HepG2 (cell line): ENCODE data around the gene NREP. TPM values are rescaled to one million over a fixed set of nuclear protein-coding genes. Genes with fewer than 3 reads are reported as not detected.

Experiments
- ATAC-seq: fragments of 200-7000 bp; cut with Tn5 transposase; 3 replicates; pipeline ENCODE4 v1.9.1; 2020; ENCODE audit warnings: mild to moderate bottlenecking, moderate library complexity
- BruUV-seq: library from RNA; stranded (reverse); fragments of 400-500 nt; replicated peaks from 2 replicates; lab custom pipeline; 2021; lab: Mats Ljungman, UMichigan
- CTCF ChIA-PET: fragments of 300-600 bp; formaldehyde crosslinking; extraction: SDS; loops from one replicate; lab custom pipeline; 2021; ENCODE audit warnings: low total read pairs, inconsistent platforms, low intra/inter-chr PET ratio; lab: Yijun Ruan, JAX
- POLR2A ChIA-PET: fragments of 350-600 bp; sonication (Branson Sonifier 250); formaldehyde crosslinking; loops from one replicate; lab custom pipeline; 2020; ENCODE audit warnings: antibody characterized with exemption, inconsistent platforms; lab: Yijun Ruan, JAX
- DNase-seq: peaks from one replicate; pipeline ENCODE4 v3.0.0-alpha.2; 2015; ENCODE audit warnings: low spot score
- FAIRE-seq: peaks from 3 replicates; lab custom pipeline; 2011; peaks lifted over from hg19 to GRCh38; lab: Jason Lieb, UNC
- H2AFZ ChIP-seq: one replicate; pipeline ENCODE4 v1.6.1; 2011; ENCODE audit warnings: low read length, inconsistent platforms
- H3K27ac ChIP-seq: fragments of 300-600 bp; 3 replicates; pipeline ENCODE4 v1.8.0; 2011; ENCODE audit warnings: mixed run types, mild to moderate bottlenecking, mixed read lengths, low read length, inconsistent platforms; ENCODE audit not compliant: insufficient read depth; ENCODE audit errors: extremely low read length
- H3K27me3 ChIP-seq, 2 experiments: fragments of 200-600 bp in 1 of 2; 2 replicates in 1 of 2; 3 replicates in 1 of 2; pipeline versions ENCODE4 v1.6.0 to v1.8.0; 2011; ENCODE audit warnings: low read length in 2 of 2, mild to moderate bottlenecking in 2 of 2, moderate library complexity in 2 of 2, inconsistent platforms in 1 of 2; ENCODE audit not compliant: insufficient read depth in 2 of 2, control insufficient read depth in 1 of 2
- H3K36me3 ChIP-seq, 2 experiments: fragments of 200-600 bp in 1 of 2; replicated peaks in 1 of 2; 2 replicates in 1 of 2; 3 replicates in 1 of 2; pipeline versions ENCODE4 v1.5.1 to v1.8.0; 2011; ENCODE audit warnings: low read length in 2 of 2, inconsistent platforms in 1 of 2; ENCODE audit not compliant: insufficient read depth in 2 of 2, control insufficient read depth in 1 of 2
- H3K4me1 ChIP-seq: 2 replicates; pipeline ENCODE4 v1.5.1; 2012; ENCODE audit warnings: low read length, inconsistent platforms; ENCODE audit not compliant: insufficient read depth
- H3K4me2 ChIP-seq: 2 replicates; pipeline ENCODE4 v1.6.0; 2011; ENCODE audit warnings: low read depth, low read length, inconsistent platforms
- H3K4me3 ChIP-seq, 3 experiments: fragments of 200-600 bp in 1 of 3; sonication (generic), shearing (Covaris generic) in 1 of 3; replicated peaks in 1 of 3; 2 replicates each; pipeline ENCODE4 v1.5.1; 2011 to 2016; ENCODE audit warnings: low read length in 3 of 3, inconsistent platforms in 2 of 3, low read depth in 2 of 3, mild to moderate bottlenecking in 2 of 3, control low read depth in 1 of 3, mixed read lengths in 1 of 3; ENCODE audit not compliant: insufficient read depth in 1 of 3
- H3K79me2 ChIP-seq: one replicate; pipeline ENCODE4 v1.6.1; 2011; ENCODE audit warnings: low read length, inconsistent platforms; ENCODE audit not compliant: insufficient read depth
- H3K9ac ChIP-seq: 2 replicates; pipeline ENCODE4 v1.6.0; 2011; ENCODE audit warnings: mild to moderate bottlenecking, low read depth, low read length, inconsistent platforms; ENCODE audit not compliant: insufficient read depth
- H3K9me3 ChIP-seq: 2 replicates; pipeline ENCODE4 v1.5.1; 2012; ENCODE audit warnings: mild to moderate bottlenecking, low read length
- H4K20me1 ChIP-seq: 2 replicates; pipeline ENCODE4 v1.6.0; 2011; ENCODE audit warnings: inconsistent platforms, mild to moderate bottlenecking, low read length, moderate library complexity; ENCODE audit not compliant: insufficient read depth
- KLF13 ChIP-seq: sonication (generic); formaldehyde crosslinking; IDR thresholded peaks from 2 replicates; pipeline ENCODE4 v1.4.0; 2020; ENCODE audit warnings: mild to moderate bottlenecking, missing genetic modification reagents
- THAP11 ChIP-seq: IDR thresholded peaks from 2 replicates; pipeline ENCODE4 v1.6.1; 2016; ENCODE audit warnings: missing biosample characterization, missing genetic modification reagents
- TOPORS ChIP-seq: sonication (generic); formaldehyde crosslinking; IDR thresholded peaks from 2 replicates; pipeline ENCODE4 v1.8.0; 2023; ENCODE audit warnings: mild to moderate bottlenecking, missing genetic modification reagents
- ZBTB39 ChIP-seq: sonication (generic); formaldehyde crosslinking; IDR thresholded peaks from 2 replicates; pipeline ENCODE4 v1.5.0; 2020; ENCODE audit warnings: missing genetic modification reagents
- ZFP1 ChIP-seq: IDR thresholded peaks from 2 replicates; pipeline ENCODE4 v1.6.1; 2016
- ZMAT3 ChIP-seq: sonication (generic); formaldehyde crosslinking; conservative IDR thresholded peaks from 2 replicates; pipeline ENCODE4 v1.7.0; 2021; ENCODE audit warnings: missing genetic modification reagents
- ZNF567 ChIP-seq: sonication (generic); formaldehyde crosslinking; IDR thresholded peaks from 2 replicates; pipeline ENCODE4 v1.8.1; 2023; ENCODE audit warnings: mild to moderate bottlenecking, missing genetic modification reagents, borderline replicate concordance
- ZNF674 ChIP-seq: sonication (generic); formaldehyde crosslinking; IDR thresholded peaks from 2 replicates; pipeline ENCODE4 v1.5.0; 2020; ENCODE audit warnings: low read depth, mild to moderate bottlenecking, missing genetic modification reagents
- WGBS: methylation state at CpG from one replicate; pipeline ENCODE4 v1.1.6; 2017; ENCODE audit warnings: low lambda C conversion rate; 5-methylcytosine and 5-hydroxymethylcytosine counted together
- in situ Hi-C: cut with HindIII; loops from 2 replicates; pipeline ENCODE4 v1.10.0; 2017; ENCODE audit warnings: low pct_unique_long_range_greater_than_20kb; ENCODE audit not compliant: extremely low pct_ligation_motif_present
- intact Hi-C: fragments of 100-400 bp; cut with micrococcal nuclease; formaldehyde crosslinking; loops from one replicate; pipeline ENCODE4 v1.10.0; 2022; ENCODE audit not compliant: unreplicated experiment
- polyA plus RNA-seq, 8 experiments: library from polyadenylated mRNA; depleted of rRNA in 3 of 8; stranded (reverse) in 7 of 8; unstranded in 1 of 8; fragments of >200 nt; fragmentation: Illumina TruSeq in 4 of 8; extraction: Trizol in 4 of 8; gene quantifications; 2 replicates each; pipeline versions ENCODE4 v1.2.1 to v1.2.3, GENCODE V29; 2011 to 2016; ENCODE audit warnings: low read depth in 4 of 8, missing spikeins in 1 of 8, mixed read lengths in 1 of 8; ENCODE audit not compliant: insufficient read depth in 1 of 8
- total RNA-seq, 5 experiments: library from RNA; depleted of rRNA; stranded (reverse); fragments of >200 nt; fragmentation: Illumina TruSeq; extraction: Trizol; gene quantifications; 2 replicates each; pipeline ENCODE4 v1.2.3, GENCODE V29; 2016; ENCODE audit warnings: low read depth in 1 of 5

The NREP gene
- total and polyA plus RNA-seq, 2 of the 13 experiments (the other 11 are each of a cell fraction or from before 2014, with no cell fraction given): 40.5 to 102 TPM

- H3K79me2 ChIP-seq: peaks cover 15% of the 10 kb centered on the region
- H3K4me2 ChIP-seq: no peak overlapping the region
- WGBS: 96% methylated on average over 2 of the region's 2 CpGs
- DNase-seq: no peak
- peaks cover 0 to 6% of the 10 kb centered on the region in 2 experiments; a peak in 1 of 5 replicates for H3K36me3 ChIP-seq
- H3K4me3 ChIP-seq: no peak overlapping the region
- intact Hi-C loops: no loop called here
- no TSS peak for BruUV-seq
- H3K9me3 ChIP-seq: no peaks in the 10 kb centered on the region
- peaks cover 28% of the 10 kb centered on the region for H3K4me1 ChIP-seq
- H4K20me1 ChIP-seq: no peaks in the 10 kb centered on the region
- H2AFZ ChIP-seq: no peak overlapping the region
- in situ Hi-C loops: no loop called here
- H3K27me3 ChIP-seq: no peaks in the 10 kb centered on the region; a peak in 1 of 5 replicates
- no peak overlapping the region for H3K27ac ChIP-seq
- no peak for FAIRE-seq
- ATAC-seq: no peak
- CTCF ChIA-PET: no interaction called here
- no peak overlapping the region for H3K9ac ChIP-seq
- TF ChIP-seq ZBTB39 (CRISPR knock-in tag) (no peak), KLF13 (CRISPR knock-in tag) (no peak), THAP11 (CRISPR knock-in tag) (no peak), TOPORS (no peak), ZFP1 (CRISPR knock-in tag) (no peak), ZNF567 (CRISPR knock-in tag) (no peak), ZMAT3 (CRISPR knock-in tag) (no peak), ZNF674 (CRISPR knock-in tag) (no peak)
- POLR2A ChIA-PET: no interaction called here
These were observed 4.5 kb downstream of the NREP start for GRCh38 chr5:111752426-111752965.
